SK-N-SH (cell line): ENCODE data around the gene FNDC3B. TPM values are rescaled to one million over a fixed set of nuclear protein-coding genes. Genes with fewer than 3 reads are reported as not detected.

Source experiments
- CTCF ChIA-PET: fragments of 300-600, 350-600 bp; formaldehyde crosslinking; extraction: SDS; loops from one replicate; lab custom pipeline; 2021; lab: Yijun Ruan, JAX
- POLR2A ChIA-PET: fragments of 350-600 bp; sonication (Branson Sonifier 250); formaldehyde crosslinking; extraction: SDS; loops from one replicate; lab custom pipeline; 2020; ENCODE audit warnings: antibody characterized with exemption, inconsistent platforms; lab: Yijun Ruan, JAX
- DNase-seq: peaks from one replicate; pipeline ENCODE4 v3.0.0; 2012
- H2AFZ ChIP-seq: fragments of 200-600 bp; sonication (generic); 2 replicates; pipeline ENCODE4 v1.8.1; 2016; ENCODE audit warnings: antibody characterized with exemption, mild to moderate bottlenecking, low read depth
- H3F3A ChIP-seq: fragments of 200-600 bp; sonication (generic); replicated peaks from 2 replicates; pipeline ENCODE3; 2016; ENCODE audit warnings: antibody characterized with exemption, mild to moderate bottlenecking; ENCODE audit not compliant: insufficient read depth
- H3K27ac ChIP-seq, 2 experiments: fragments of 200-500 bp in 1 of 2; fragments of 200-600 bp in 1 of 2; sonication (Bioruptor generic) in 1 of 2; sonication (generic), shearing (Covaris generic) in 1 of 2; 2 replicates each; pipeline versions ENCODE4 v1.5.1 to v1.6.1; 2014 to 2016; ENCODE audit warnings: low read depth in 2 of 2, inconsistent platforms in 1 of 2, low read length in 1 of 2, mild to moderate bottlenecking in 1 of 2, mixed read lengths in 1 of 2
- H3K27me3 ChIP-seq: fragments of 200-600 bp; sonication (generic), shearing (Covaris generic); 2 replicates; pipeline ENCODE4 v1.6.1; 2016; ENCODE audit warnings: mixed run types; ENCODE audit not compliant: insufficient read depth
- H3K36me3 ChIP-seq, 2 experiments: fragments of 200-500 bp in 1 of 2; fragments of 200-600 bp in 1 of 2; sonication (Bioruptor generic) in 1 of 2; sonication (generic) in 1 of 2; replicated peaks in 1 of 2; 2 replicates each; pipeline versions ENCODE3 to v1.5.1; 2014 to 2016; ENCODE audit warnings: low read length in 1 of 2, mild to moderate bottlenecking in 1 of 2; ENCODE audit not compliant: insufficient read depth in 2 of 2, control insufficient read depth in 1 of 2
- H3K4me1 ChIP-seq, 2 experiments: fragments of 200-500 bp in 1 of 2; fragments of 200-600 bp in 1 of 2; sonication (Bioruptor generic) in 1 of 2; sonication (generic), shearing (Covaris generic) in 1 of 2; 2 replicates each; pipeline versions ENCODE4 v1.5.1 to v1.6.1; 2014 to 2016; ENCODE audit warnings: low read depth in 1 of 2, low read length in 1 of 2, mixed run types in 1 of 2; ENCODE audit not compliant: insufficient read depth in 2 of 2, control insufficient read depth in 1 of 2
- H3K4me2 ChIP-seq: fragments of 200-600 bp; sonication (generic), shearing (Covaris generic); 2 replicates; pipeline ENCODE4 v1.6.1; 2017; ENCODE audit warnings: mixed run types
- H3K4me3 ChIP-seq, 2 experiments: fragments of 200-500 bp in 1 of 2; fragments of 200-600 bp in 1 of 2; sonication (Bioruptor generic) in 1 of 2; sonication (generic), shearing (Covaris generic) in 1 of 2; 2 replicates each; pipeline versions ENCODE4 v1.5.1 to v1.8.1; 2014 to 2016; ENCODE audit warnings: low read depth in 2 of 2, inconsistent platforms in 1 of 2, low read length in 1 of 2, mild to moderate bottlenecking in 1 of 2, mixed read lengths in 1 of 2, moderate library complexity in 1 of 2
- H3K79me2 ChIP-seq: fragments of 200-600 bp; sonication (generic); 2 replicates; pipeline ENCODE4 v1.8.1; 2017; ENCODE audit warnings: mild to moderate bottlenecking; ENCODE audit not compliant: insufficient read depth
- H3K9ac ChIP-seq: fragments of 200-600 bp; sonication (generic); 2 replicates; pipeline ENCODE4 v1.6.1; 2017; ENCODE audit warnings: mixed run types
- H3K9me2 ChIP-seq: fragments of 200-600 bp; sonication (generic); 2 replicates; pipeline ENCODE4 v1.6.1; 2017; ENCODE audit warnings: mixed run types
- H3K9me3 ChIP-seq: fragments of 200-600 bp; sonication (generic); 2 replicates; pipeline ENCODE4 v1.6.1; 2017; ENCODE audit warnings: mixed run types, mild to moderate bottlenecking, moderate library complexity
- H4K20me1 ChIP-seq: fragments of 200-600 bp; sonication (generic); 2 replicates; pipeline ENCODE4 v1.6.1; 2017; ENCODE audit warnings: mild to moderate bottlenecking, mixed run types; ENCODE audit not compliant: insufficient read depth
- CHD2 ChIP-seq: fragments of 150-350 bp; IDR thresholded peaks from 2 replicates; pipeline ENCODE4 v1.6.1; 2018; ENCODE audit warnings: low read length; ENCODE audit not compliant: partially characterized antibody
- ELF1 ChIP-seq: IDR thresholded peaks from 2 replicates; pipeline ENCODE4 v1.4.0; 2012
- FOXM1 ChIP-seq: IDR thresholded peaks from 2 replicates; pipeline ENCODE4 v1.4.0; 2012; ENCODE audit warnings: low read depth, mild to moderate bottlenecking
- GABPA ChIP-seq: IDR thresholded peaks from 2 replicates; pipeline ENCODE4 v1.4.0; 2012; ENCODE audit warnings: low read depth, mild to moderate bottlenecking
- MXI1 ChIP-seq: IDR thresholded peaks from 2 replicates; pipeline ENCODE4 v1.6.1; 2012; ENCODE audit warnings: mild to moderate bottlenecking, low read depth, low read length, improper control_type of control experiment
- NFIC ChIP-seq: IDR thresholded peaks from 2 replicates; pipeline ENCODE4 v1.4.0; 2012; ENCODE audit warnings: borderline replicate concordance
- POLR2AphosphoS5 ChIP-seq: IDR thresholded peaks from 2 replicates; pipeline ENCODE4 v1.6.1; 2012; ENCODE audit warnings: low read depth, low read length
- RAD21 ChIP-seq: IDR thresholded peaks from 2 replicates; pipeline ENCODE4 v1.6.1; 2012; ENCODE audit warnings: mild to moderate bottlenecking, low read length
- RCOR1 ChIP-seq: fragments of 150-350 bp; IDR thresholded peaks from 2 replicates; pipeline ENCODE4 v1.6.1; 2017; ENCODE audit warnings: antibody characterized with exemption, low read length
- RFX5 ChIP-seq: IDR thresholded peaks from 2 replicates; pipeline ENCODE4 v1.6.1; 2012; ENCODE audit warnings: mild to moderate bottlenecking, improper control_type of control experiment, low read length
- SIN3A ChIP-seq: IDR thresholded peaks from 2 replicates; pipeline ENCODE4 v1.6.1; 2012; ENCODE audit warnings: low read depth, mild to moderate bottlenecking, low read length, moderate library complexity, borderline replicate concordance
- SMC3 ChIP-seq: IDR thresholded peaks from 2 replicates; pipeline ENCODE4 v1.6.1; 2012; ENCODE audit warnings: low read depth, low read length, improper control_type of control experiment
- TAF1 ChIP-seq: IDR thresholded peaks from 2 replicates; pipeline ENCODE4 v1.6.1; 2012; ENCODE audit warnings: low read depth, mild to moderate bottlenecking, low read length, moderate library complexity, borderline replicate concordance
- TCF12 ChIP-seq: IDR thresholded peaks from 2 replicates; pipeline ENCODE4 v1.4.0; 2012
- TEAD4 ChIP-seq: IDR thresholded peaks from 2 replicates; pipeline ENCODE4 v1.4.0; 2012; ENCODE audit warnings: mild to moderate bottlenecking, borderline replicate concordance; ENCODE audit not compliant: insufficient read depth
- WGBS: methylation state at CpG from one replicate; pipeline ENCODE4 v1.1.6; 2017; ENCODE audit warnings: low lambda C conversion rate; 5-methylcytosine and 5-hydroxymethylcytosine counted together
- polyA plus RNA-seq, 3 experiments: library from polyadenylated mRNA; depleted of rRNA; stranded (reverse); fragments of >200 nt; gene quantifications; 2 replicates each; pipeline ENCODE4 v1.2.3, GENCODE V29; 2012
- TF ChIP-seq, protein P1 (sequence below): fragments of 150-350 bp; IDR thresholded peaks from 2 replicates; pipeline ENCODE4 v1.6.1; 2017; ENCODE audit warnings: antibody characterized with exemption, low read length, low read depth, borderline replicate concordance
- TF ChIP-seq, protein P2 (sequence below): IDR thresholded peaks from 2 replicates; pipeline ENCODE4 v1.4.0; 2012; ENCODE audit warnings: low read depth, borderline replicate concordance
- TF ChIP-seq, protein P3 (sequence below): fragments of 150-350 bp; IDR thresholded peaks from 2 replicates; pipeline ENCODE4 v1.6.1; 2016; ENCODE audit warnings: mild to moderate bottlenecking, low read depth, low read length
- TF ChIP-seq, protein P4 (sequence below): IDR thresholded peaks from 2 replicates; pipeline ENCODE4 v1.4.0; 2012; ENCODE audit warnings: low read depth, borderline replicate concordance
- TF ChIP-seq, protein P5 (sequence below): IDR thresholded peaks from 2 replicates; pipeline ENCODE4 v1.4.0; 2012; ENCODE audit warnings: low read depth
- TF ChIP-seq, protein P6 (sequence below): IDR thresholded peaks from 2 replicates; pipeline ENCODE4 v1.6.1; 2012; ENCODE audit warnings: mild to moderate bottlenecking, low read depth, low read length, moderate library complexity

The FNDC3B gene
- polyA plus RNA-seq, 1 of the 3 experiments (the other 2 are of a cell fraction) = 10.4 TPM

DNA sequence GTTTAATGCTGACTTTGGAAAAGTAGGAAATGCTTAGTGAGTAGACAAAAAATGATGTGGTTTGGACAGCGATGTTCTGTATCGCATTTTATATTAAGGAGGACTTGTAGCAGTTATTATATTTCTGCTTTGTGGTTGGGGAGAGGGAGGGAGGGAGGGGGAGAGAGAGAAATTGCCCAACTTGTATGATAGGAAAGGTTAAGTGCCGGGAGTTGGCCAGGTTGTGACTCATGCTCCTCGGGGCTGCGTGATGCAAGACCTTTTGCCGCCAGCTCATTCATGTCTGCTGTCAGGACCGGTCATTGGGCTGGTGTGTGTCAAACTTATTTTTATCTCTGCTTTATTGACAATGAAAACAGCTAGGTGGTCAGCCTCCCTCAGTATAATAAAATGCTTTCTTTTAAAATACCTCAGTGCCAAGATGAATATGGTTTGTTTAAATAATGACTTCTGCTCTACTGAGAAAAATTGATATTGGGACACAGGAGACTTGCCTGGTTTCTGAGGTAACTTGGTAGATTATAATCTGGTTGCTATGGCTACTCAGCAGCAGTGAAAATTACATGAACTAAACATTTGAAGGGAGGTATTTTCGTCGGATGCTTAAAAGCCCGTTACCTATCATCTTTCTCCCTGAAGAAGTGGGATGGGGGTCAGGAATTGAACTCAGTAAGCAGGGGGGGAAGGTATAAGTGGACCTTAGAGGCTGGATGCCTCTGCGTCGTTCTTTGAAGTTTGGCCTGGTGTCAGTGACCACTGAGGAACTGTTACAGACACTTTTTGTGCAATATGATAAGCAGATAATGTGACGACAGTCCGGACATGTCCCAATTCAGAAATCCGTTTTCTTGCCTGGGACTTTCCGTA is 90.7 kb downstream of the FNDC3B start:
- WGBS = 6% methylated on average over 16 of the region's 16 CpGs
- Histone ChIP-seq H3K9me2 (no peaks in the 10 kb centered on the region), H3K27ac (peak overlapping the region; percentile 93 to 99), H4K20me1 (no peaks in the 10 kb centered on the region), H3F3A (peaks cover 37% of the 10 kb centered on the region), H3K27me3 (no peaks in the 10 kb centered on the region), H3K36me3 (peaks cover 4 to 19% of the 10 kb centered on the region in 2 experiments), H3K79me2 (peaks cover 90% of the 10 kb centered on the region), H3K4me2 (peak overlapping the region; percentile 63), H3K4me3 (peak overlapping the region; percentile 26 to 42), H3K9ac (peak overlapping the region; percentile 74), H2AFZ (no peak overlapping the region), H3K9me3 (no peaks in the 10 kb centered on the region), H3K4me1 (peaks cover 17 to 60% of the 10 kb centered on the region in 2 experiments)
- CTCF ChIA-PET = interaction anchor here (0.8 to 1.4 kb wide), 3 partner anchors 201 to 481 kb away, joined by 3 to 5 read pairs (median 3); no protein-coding TSS in a partner anchor
- POLR2A ChIA-PET = no interaction called here
- peak; percentile 65 for DNase-seq
- TF ChIP-seq, protein P1, sequence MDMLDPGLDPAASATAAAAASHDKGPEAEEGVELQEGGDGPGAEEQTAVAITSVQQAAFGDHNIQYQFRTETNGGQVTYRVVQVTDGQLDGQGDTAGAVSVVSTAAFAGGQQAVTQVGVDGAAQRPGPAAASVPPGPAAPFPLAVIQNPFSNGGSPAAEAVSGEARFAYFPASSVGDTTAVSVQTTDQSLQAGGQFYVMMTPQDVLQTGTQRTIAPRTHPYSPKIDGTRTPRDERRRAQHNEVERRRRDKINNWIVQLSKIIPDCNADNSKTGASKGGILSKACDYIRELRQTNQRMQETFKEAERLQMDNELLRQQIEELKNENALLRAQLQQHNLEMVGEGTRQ = no peak
- TF ChIP-seq RFX5 (peak; percentile 2; the same call in 1 of the 2 replicates), CHD2 (no peak), NFIC (peak; percentile 92), ELF1 (no peak), SMC3 (no peak), TEAD4 (peak; percentile 84; the same call in 1 of the 2 replicates), MXI1 (peak; percentile 52; the same call in 1 of the 2 replicates), POLR2AphosphoS5 (peak; percentile 53; the same call in 1 of the 2 replicates), TCF12 (peak; percentile 96), RCOR1 (no peak), FOXM1 (peak; percentile 64), SIN3A (peak; percentile 93; the same call in 1 of the 2 replicates), RAD21 (no peak; the same call in 1 of the 2 replicates), GABPA (no peak; the same call in 1 of the 2 replicates), TAF1 (no peak)
- TF ChIP-seq, protein P2, sequence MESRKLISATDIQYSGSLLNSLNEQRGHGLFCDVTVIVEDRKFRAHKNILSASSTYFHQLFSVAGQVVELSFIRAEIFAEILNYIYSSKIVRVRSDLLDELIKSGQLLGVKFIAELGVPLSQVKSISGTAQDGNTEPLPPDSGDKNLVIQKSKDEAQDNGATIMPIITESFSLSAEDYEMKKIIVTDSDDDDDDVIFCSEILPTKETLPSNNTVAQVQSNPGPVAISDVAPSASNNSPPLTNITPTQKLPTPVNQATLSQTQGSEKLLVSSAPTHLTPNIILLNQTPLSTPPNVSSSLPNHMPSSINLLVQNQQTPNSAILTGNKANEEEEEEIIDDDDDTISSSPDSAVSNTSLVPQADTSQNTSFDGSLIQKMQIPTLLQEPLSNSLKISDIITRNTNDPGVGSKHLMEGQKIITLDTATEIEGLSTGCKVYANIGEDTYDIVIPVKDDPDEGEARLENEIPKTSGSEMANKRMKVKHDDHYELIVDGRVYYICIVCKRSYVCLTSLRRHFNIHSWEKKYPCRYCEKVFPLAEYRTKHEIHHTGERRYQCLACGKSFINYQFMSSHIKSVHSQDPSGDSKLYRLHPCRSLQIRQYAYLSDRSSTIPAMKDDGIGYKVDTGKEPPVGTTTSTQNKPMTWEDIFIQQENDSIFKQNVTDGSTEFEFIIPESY = peak; percentile 79
- TF ChIP-seq, protein P3, sequence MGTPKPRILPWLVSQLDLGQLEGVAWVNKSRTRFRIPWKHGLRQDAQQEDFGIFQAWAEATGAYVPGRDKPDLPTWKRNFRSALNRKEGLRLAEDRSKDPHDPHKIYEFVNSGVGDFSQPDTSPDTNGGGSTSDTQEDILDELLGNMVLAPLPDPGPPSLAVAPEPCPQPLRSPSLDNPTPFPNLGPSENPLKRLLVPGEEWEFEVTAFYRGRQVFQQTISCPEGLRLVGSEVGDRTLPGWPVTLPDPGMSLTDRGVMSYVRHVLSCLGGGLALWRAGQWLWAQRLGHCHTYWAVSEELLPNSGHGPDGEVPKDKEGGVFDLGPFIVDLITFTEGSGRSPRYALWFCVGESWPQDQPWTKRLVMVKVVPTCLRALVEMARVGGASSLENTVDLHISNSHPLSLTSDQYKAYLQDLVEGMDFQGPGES = no peak
- TF ChIP-seq, protein P4, sequence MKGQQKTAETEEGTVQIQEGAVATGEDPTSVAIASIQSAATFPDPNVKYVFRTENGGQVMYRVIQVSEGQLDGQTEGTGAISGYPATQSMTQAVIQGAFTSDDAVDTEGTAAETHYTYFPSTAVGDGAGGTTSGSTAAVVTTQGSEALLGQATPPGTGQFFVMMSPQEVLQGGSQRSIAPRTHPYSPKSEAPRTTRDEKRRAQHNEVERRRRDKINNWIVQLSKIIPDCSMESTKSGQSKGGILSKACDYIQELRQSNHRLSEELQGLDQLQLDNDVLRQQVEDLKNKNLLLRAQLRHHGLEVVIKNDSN = no peak
- TF ChIP-seq, protein P5, sequence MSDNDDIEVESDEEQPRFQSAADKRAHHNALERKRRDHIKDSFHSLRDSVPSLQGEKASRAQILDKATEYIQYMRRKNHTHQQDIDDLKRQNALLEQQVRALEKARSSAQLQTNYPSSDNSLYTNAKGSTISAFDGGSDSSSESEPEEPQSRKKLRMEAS = peak; percentile 51; the same call in 1 of the 2 replicates
- TF ChIP-seq, protein P6, sequence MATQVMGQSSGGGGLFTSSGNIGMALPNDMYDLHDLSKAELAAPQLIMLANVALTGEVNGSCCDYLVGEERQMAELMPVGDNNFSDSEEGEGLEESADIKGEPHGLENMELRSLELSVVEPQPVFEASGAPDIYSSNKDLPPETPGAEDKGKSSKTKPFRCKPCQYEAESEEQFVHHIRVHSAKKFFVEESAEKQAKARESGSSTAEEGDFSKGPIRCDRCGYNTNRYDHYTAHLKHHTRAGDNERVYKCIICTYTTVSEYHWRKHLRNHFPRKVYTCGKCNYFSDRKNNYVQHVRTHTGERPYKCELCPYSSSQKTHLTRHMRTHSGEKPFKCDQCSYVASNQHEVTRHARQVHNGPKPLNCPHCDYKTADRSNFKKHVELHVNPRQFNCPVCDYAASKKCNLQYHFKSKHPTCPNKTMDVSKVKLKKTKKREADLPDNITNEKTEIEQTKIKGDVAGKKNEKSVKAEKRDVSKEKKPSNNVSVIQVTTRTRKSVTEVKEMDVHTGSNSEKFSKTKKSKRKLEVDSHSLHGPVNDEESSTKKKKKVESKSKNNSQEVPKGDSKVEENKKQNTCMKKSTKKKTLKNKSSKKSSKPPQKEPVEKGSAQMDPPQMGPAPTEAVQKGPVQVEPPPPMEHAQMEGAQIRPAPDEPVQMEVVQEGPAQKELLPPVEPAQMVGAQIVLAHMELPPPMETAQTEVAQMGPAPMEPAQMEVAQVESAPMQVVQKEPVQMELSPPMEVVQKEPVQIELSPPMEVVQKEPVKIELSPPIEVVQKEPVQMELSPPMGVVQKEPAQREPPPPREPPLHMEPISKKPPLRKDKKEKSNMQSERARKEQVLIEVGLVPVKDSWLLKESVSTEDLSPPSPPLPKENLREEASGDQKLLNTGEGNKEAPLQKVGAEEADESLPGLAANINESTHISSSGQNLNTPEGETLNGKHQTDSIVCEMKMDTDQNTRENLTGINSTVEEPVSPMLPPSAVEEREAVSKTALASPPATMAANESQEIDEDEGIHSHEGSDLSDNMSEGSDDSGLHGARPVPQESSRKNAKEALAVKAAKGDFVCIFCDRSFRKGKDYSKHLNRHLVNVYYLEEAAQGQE = 0 out of 2 replicates have a peak, but pooled peaks have one; percentile 37
